Stimulated activated naive CD4-positive, alpha-beta T cell treated with Interleukin-2 at 50 U/mL for 16 hours (primary cell): ENCODE measurements around the gene WFDC1.

ENCODE experiments used
- DNase-seq: peaks from one replicate; lab custom pipeline; 2025; lab: John Stamatoyannopoulos, UW

Gene WFDC1, protein sequence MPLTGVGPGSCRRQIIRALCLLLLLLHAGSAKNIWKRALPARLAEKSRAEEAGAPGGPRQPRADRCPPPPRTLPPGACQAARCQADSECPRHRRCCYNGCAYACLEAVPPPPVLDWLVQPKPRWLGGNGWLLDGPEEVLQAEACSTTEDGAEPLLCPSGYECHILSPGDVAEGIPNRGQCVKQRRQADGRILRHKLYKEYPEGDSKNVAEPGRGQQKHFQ

GRCh38 chr16:84294531-84295142, at the start of gene WFDC1:
WFDC1 (plus strand) TSS chr16:84294878; CDS start chr16:84294972, 94 bp downstream.
- no peak for DNase-seq

DNA sequence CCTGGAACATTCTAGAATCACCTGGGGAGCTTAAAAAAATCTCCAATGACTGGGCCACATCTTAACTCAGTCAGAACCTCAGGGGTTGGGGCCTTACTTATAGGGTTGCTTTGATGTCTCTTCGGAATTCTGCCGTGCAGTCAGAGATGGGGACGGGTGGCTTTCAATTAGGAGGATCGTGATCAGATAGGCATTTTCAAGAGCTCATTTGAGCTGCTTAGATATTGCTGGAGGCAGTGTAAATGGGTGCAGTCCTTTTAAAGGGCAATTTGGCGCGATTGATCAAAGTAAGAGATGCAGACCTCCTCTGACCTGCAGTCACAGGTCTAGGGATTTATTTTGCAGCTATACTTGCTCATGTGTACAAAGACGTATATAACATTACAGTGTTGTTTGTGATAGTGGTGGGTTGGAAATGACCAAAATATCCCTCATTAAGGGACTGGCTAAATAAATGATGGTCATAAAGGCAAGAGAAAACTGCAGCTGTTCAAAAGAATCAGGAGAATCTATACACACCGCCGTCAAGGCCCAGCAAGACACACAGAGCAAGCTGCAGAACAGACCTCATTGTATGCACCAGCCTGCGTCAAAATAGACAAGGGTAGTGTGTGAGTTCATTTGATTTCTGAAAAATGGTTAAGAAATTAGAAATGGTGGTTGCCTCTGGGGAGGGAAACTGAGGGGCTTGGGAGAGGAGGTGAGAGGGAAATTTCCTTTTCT, 48.6 kb upstream of the WFDC1 start:
- no peak for DNase-seq

GRCh38 chr16:84246679-84247077, 48.0 kb upstream of the WFDC1 start:
- no peak for DNase-seq

GRCh38 chr16:84247331-84247730, 47.3 kb upstream of the WFDC1 start:
- DNase-seq = no peak

DNA sequence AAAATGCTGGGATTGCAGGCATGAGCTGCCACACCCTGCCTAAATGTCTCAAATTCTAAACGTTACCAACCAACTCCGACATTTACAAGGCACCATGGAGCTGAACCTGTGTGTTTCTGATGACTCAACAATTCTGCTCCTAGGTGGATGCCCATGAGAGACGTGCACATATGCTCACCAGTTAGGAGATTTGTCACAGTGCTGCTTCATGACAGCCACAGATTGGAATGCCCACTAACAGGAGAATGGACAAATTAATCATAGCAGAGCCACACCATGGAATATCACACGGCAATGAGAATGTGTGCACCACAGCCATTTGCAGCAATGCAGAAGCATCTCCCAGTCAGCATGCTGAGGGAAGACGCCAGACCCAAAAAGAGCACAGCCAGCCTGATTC, 46.8 kb upstream of the WFDC1 start:
- no peak for DNase-seq

GRCh38 chr16:84252184-84252583, 42.5 kb upstream of the WFDC1 start:
- no peak for DNase-seq

DNA sequence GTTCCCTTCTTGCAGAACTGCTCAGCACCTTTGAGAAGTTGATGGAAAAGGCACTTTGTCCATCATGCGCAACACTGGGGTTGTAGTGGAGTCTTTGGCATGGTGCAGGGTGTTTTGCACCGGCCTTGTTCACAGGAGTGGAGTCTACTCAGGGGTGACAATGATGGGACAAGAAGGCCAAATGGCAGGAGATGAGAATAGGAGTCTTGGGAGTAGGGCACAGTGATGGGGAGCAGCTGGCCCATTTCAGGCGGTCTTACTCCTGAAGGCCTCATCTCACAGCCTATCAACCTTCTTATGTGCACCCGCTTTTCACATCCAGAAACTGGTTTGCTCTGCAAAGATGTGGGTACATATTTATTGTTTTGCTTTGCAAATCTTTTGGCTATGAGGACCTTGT, 41.5 kb upstream of the WFDC1 start:
- no peak for DNase-seq

DNA sequence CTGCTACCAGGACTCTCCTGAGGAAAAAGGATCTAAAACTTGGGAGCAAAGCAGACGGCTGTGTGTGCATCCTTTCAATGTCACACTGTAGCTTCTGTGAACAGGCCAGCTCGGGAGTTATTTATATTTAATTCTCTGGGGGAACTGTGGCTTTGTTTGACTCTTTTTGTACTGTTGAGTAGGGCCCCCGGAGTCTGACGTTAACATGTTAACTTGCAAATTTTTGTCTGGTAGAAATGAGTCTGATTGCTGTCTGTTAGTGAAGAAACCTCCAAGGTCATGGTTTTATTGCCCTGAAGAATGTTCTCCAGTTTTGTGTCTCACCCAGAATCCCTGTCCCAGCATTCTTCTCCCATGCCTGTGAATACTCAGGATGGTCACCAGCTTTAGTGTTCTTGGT, 40.6 kb upstream of the WFDC1 start:
- no peak for DNase-seq

DNA sequence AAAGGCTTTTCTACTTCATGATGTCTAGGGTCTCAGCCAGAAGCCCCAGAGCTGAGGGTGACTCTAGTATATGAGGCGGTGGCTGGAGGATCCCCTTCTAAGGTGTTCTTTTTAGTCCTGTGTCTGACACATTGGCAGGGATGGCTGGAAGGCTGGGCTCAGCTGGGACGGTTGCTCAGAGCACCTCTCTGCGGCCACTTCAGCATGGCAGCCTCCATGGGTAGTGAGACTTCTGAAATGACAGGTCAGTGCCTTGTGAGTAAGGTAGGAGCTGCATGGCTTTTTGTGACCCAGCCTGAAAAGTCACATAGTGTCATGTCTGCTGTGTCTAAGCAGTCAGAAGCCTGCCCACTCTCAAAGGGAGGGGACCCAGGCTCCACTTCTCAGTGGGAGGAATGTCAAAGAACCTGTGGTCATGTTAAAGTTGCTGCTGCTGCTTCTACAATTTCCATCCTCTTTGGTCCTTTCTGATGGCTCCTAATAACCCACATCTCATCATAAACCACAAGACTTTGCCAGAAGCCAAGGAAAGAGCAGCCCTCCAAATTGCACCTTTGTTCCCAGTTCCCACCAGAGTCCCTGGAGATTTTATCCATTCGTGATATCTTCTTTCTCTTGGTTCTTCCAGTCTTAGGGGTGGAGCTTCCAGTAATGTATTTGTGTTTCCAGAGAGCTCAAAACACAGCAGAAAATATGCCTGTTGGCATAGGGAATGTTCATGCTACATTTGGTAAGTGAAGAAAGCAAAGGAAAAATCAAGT, 39.4 kb upstream of the WFDC1 start:
- DNase-seq = no peak

- no peak for DNase-seq
Measured at GRCh38 chr16:84258266-84258665, 36.4 kb upstream of the WFDC1 start.

- DNase-seq = no peak
Measured at GRCh38 chr16:84259691-84260090, 35.0 kb upstream of the WFDC1 start.

- DNase-seq = no peak
Measured at GRCh38 chr16:84260766-84261554, 33.7 kb upstream of the WFDC1 start.

- no peak for DNase-seq
Measured at GRCh38 chr16:84262031-84262430, 32.6 kb upstream of the WFDC1 start.

DNA sequence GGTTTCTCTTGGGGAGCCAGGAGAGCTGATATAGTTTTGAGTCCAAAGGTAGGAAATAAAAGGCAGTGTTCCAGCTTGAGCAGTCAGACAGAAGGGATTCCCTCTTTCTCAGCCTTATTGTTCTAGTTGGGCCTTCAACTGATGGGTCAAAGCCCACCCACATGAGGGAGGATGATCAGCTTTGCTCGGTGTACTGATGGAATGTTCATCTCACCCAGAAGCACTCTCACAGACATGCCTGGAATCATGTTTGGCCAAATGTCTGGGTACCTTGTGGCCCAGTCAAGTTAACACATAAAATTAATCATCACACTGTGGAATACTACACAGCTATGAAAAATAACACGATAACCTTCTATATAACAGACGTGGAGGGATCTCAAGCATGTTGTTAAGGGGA, 31.7 kb upstream of the WFDC1 start:
- DNase-seq = no peak

- DNase-seq = no peak
Measured at GRCh38 chr16:84266451-84266850, 28.2 kb upstream of the WFDC1 start.

- DNase-seq = no peak
Measured at GRCh38 chr16:84267380-84267779, 27.3 kb upstream of the WFDC1 start.

- no peak for DNase-seq
Measured at GRCh38 chr16:84268291-84269040, 26.2 kb upstream of the WFDC1 start.

DNA sequence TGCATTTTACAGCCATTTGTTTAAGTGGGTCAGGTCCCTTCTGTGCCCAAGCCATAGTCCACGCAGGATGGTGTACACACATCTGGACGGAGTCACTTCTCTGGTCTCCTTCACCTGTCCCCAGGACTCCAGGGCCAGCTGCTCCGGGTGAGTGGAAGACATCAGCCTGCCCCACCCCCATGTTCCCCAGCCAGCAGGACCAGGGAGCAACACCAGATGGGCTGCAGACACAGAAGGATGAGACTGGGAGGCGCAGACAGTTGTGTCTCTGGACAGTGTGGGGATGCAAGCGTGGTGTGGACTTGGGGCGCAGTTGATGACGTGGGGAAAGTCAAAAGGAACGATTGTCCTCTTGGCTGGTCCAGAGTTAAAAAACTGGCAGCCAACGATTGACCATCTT, 24.6 kb upstream of the WFDC1 start:
- DNase-seq = no peak

DNA sequence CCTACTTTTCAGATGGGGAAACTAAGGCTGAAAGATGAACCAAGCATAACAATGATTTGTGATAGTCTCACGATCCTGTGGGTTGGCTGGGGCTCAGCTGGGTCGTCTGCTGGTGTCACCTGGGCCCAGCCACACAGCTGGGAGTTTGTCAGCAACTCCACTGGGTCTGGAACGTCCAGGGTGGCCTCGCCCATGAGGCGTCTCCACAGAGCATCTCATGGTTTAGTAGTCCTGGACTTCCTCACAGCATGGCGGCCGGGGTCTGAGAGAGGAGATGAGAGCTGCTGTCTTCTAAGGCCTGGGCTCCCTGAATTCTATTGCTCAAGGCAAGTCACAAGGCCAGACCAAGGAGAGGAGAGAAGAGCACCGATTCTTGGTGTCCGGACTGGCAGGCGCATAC, 24.1 kb upstream of the WFDC1 start:
- DNase-seq = no peak

DNA sequence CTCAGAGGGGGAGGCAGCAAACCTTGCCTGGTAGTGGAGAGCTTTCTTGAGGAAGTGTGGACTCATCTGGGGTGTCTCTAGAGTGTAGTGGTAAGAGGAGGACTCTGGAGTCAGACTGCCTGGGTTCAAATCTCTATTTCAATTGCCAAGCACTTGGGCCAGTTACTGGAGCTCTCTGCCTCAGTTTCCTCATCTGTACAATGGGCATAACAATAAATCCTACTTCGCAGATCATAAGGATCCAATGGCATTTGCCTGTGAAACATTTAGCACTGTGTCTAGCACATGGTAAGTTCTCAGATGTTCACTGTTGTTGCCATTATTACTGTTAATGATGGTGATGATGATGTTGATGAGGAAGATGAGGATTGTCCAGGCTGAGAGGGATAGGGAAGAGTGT, 23.6 kb upstream of the WFDC1 start:
- DNase-seq = no peak

DNA sequence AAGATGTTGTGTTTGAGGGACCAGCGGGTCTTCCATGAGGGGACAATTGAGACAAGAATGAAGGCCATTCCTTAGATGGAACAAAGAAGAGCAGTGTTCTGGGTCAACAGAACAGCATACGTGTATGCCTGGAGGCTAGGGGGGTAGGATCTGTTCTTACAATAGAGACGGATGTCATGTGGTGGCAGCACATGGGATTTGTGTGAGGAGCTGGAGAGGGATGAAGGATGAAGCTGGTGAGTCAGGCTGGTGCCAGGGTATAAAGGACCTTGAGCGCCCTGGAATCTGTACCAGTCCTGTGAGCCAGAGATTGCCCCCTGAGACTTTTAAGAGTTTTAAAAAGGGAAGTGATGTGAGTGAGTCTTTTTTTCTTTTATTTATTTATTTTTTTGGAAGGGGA, 22.8 kb upstream of the WFDC1 start:
- DNase-seq = no peak
